Hematopoietic multipotent progenitor cell treated with erythropoietin and hydrocortisone succinate and interleukin-3 and kit ligand, for 6 days (in vitro differentiated cells): ENCODE data around the gene MRPL41.
A peak's percentile ranks its signal among the peaks of the same experiment; 100 is the strongest.
"Not testable (repeated sequence)": the region's sequence is repeated elsewhere in the genome, so short reads cannot be mapped to it uniquely, and the experiment has no call there.

Experiments used
- DNase-seq: peaks from one replicate; pipeline ENCODE4 v3.0.0-alpha.2; 2015

The MRPL41 gene

GRCh38 chr9:137522746-137523455, 28.8 kb upstream of the MRPL41 start:
- DNase-seq = no peak

DNA sequence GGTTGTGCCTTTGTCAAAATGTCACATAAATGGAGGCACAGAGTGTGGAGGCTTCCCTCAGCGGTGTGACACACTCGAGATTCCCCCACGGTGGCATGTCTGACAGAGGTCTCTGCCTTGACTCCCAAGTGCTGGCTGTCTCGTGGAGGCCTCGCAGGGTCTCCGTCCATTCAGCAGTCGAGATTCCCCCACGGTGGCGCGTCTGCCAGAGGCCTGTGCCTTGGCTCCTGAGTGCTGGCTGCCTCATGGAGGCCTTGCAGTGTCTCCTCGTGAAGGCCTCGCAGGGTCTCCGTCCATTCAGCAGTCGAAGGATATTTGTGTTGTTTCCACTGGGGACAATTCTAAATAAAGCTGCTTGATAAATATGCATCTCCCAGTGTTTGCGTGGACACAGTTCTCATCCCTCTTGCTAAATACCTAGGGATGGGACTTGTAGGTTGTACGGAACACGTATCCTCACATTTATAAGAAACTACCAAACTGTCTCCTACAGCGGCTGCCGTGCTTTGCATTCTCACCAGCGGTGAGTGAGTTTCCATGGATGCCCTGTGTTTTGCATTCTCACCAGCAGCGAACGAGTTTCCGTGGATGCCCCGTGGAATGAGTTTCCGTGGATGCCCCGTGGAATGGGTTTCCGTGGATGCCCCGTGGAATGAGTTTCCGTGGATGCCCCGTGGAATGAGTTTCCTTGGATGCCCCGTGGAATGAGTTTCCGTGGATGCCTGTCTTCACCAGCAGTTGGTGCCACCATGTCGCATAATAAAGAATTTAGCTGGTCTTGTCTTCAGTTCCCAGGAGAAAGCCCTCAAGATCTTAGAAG, 27.3 kb upstream of the MRPL41 start:
- DNase-seq = no peak

- DNase-seq = no peak
Observed at GRCh38 chr9:137524981-137525317, 26.7 kb upstream of the MRPL41 start.

GRCh38 chr9:137530331-137530730, 21.3 kb upstream of the MRPL41 start:
- no peak for DNase-seq

- DNase-seq = no peak
Observed at GRCh38 chr9:137531099-137531765, 20.4 kb upstream of the MRPL41 start.

GRCh38 chr9:137532891-137533468, 18.7 kb upstream of the MRPL41 start:
- DNase-seq = not testable (repeated sequence)

GRCh38 chr9:137534256-137535119, 17.2 kb upstream of the MRPL41 start:
- DNase-seq = peak; percentile 91

DNA sequence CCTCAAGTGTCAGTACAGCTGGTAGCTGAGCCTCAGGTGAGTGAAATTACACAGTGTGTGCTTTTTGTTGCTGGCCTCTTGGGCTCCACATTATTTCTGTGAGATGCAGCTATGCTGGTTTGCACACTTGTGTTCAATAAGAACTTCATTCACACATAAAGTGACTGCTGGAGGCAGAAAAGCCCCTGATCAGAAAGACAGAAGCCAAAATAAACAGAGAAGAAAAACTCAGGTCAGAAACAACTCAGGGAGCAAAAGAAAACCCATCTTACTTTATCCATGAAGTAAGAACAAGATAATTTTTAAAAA, 16.6 kb upstream of the MRPL41 start:
- DNase-seq = no peak

DNA sequence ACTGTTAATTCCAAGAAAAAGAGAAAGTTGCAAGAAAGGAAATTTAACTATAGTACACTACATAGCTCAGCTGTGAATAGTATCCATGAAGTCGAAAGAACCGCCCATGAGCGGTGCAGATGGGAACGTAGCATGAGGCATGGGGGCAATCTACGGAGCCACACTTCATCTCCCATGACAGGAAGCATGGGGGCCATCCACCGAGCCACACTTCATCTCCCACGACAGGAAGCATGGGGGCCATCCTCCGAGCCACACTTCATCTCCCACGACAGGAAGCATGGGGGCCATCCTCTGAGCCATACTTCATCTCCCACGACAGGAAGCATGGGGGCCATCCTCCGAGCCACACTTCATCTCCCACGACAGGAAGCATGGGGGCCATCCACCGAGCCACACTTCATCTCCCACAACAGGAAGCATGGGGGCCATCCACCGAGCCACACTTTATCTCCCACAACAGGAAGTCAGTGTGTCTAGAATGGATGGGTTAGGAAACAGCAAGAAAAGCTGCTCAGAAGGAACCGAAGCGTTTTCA, 15.0 kb upstream of the MRPL41 start:
- DNase-seq = peak; percentile 68

DNA sequence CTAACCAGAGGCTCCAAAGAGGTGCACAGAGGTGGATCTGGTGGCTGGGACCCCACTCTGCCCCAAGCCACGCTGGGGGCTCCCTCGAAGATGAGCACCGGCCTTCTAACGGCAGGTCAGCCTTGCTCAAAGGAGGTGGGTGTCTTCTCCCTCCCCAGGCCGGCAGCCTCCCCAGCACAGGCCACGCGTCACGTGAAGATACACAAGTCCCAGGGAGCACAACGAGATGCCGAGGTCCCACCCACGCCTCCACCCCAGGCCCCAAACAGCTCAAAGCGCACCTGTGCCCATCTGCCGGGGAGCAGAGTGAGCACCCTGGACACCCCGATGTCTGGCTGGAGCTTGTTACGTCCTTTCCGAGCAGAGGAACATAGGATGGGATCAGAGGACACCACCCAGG, 13.6 kb upstream of the MRPL41 start:
- no peak for DNase-seq

GRCh38 chr9:137540536-137540935, 11.1 kb upstream of the MRPL41 start:
- DNase-seq = no peak

GRCh38 chr9:137542486-137542885, 9.2 kb upstream of the MRPL41 start:
- DNase-seq = no peak

- no peak for DNase-seq
Observed at GRCh38 chr9:137543237-137543963, 8.3 kb upstream of the MRPL41 start.

DNA sequence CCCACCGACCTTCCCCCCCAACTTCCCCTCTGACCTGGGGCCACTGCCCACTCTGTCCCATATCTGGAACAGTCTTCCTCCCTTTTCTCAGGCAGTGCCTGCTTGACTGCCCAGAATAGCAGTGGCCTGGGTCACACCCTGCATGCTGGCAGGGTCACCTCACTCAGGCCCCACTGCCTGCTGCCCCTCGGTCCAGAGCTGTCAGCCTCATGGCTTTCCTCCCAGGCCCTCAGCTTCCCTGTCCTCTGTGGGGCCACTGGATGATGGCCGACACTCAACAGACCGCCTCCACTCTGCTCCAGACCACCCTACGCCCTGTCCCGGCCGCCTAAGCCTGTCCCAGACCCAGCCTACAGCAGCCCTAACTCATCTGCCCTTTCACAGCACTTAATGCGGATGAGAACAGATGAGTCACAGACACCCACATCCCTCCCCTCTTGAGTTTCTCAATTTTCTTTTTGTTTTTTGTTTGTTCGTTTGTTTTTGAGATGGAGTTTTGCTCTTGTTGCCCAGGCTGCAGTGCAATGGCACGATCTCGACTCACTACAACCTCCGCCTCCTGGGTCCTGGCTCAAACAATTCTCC, 7.4 kb upstream of the MRPL41 start:
- DNase-seq = no peak

DNA sequence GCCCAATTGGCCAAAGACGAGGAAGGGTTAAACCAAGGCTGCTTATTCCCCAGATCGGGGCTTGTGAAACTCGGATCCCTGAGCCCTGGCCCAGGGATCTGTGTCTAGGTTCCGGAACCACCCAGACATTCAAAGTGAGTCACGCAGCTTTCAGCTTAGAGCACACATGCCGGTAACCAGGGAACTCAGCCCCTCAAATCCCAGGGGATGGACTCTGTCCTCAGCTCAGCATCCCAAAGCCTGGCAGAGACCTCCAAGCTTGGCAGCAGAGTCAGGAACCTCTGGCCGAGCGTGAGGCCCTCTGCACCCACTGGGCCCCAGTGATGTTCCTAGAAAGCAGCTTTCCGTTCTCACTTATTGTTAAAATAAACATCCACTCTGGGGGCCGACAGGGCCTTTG, 6.6 kb upstream of the MRPL41 start:
- no peak for DNase-seq

- no peak for DNase-seq
Observed at GRCh38 chr9:137547687-137548543, 3.8 kb upstream of the MRPL41 start.

DNA sequence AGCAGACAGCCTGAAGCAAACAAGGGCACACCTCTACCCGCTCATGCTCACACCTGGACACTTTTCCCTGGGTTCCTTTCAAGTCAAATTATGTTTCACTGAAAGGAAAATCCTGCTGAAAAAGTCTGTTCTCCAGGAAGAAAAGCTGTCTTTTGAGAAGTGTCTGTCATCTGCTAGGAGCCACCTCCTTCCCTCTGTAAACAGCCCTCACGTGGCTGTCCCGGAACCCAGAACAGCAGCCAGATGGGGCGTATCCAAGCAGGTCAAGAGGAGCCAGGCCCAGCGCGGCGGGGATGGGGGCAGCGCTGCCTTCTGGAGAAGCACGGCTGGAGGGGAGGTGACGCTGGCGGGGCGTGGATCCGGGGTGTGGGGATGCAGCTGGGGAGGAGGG, 1.5 kb upstream of the MRPL41 start, which contains the start of gene PNPLA7:
Gene PNPLA7 (minus strand): TSS at position 172 of the 391 bp plus-strand sequence. CDS start 205 bp downstream, outside the sequence.
- DNase-seq = peak; percentile 92

- DNase-seq = not testable (repeated sequence)
Observed at GRCh38 chr9:137550958-137551263, 768 bp upstream of the MRPL41 start.

GRCh38 chr9:137552022-137552768, 516 bp downstream of the MRPL41 start:
- peak; percentile 65 for DNase-seq

GRCh38 chr9:137553654-137554053, 2.0 kb downstream of the MRPL41 start:
- not testable (repeated sequence) for DNase-seq
